Measurements from ENCODE around the gene LSM6.

Gene LSM6

GRCh38 chr4:146194212-146194611, 18.7 kb downstream of the LSM6 start:
- TF ChIP-seq, protein P1, sequence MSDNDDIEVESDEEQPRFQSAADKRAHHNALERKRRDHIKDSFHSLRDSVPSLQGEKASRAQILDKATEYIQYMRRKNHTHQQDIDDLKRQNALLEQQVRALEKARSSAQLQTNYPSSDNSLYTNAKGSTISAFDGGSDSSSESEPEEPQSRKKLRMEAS (IDR thresholded peaks at IDR 0.05), result no peak
- no peak for TF ChIP-seq CEBPB (IDR thresholded peaks at IDR 0.05)
- TF ChIP-seq NFIC (IDR thresholded peaks at IDR 0.05), result no peak
- TF ChIP-seq FOXM1 (IDR thresholded peaks at IDR 0.05; ENCODE audit: borderline replicate concordance, low read depth), result no peak
- no peak for TF ChIP-seq EGR1 (IDR thresholded peaks at IDR 0.05)
- TF ChIP-seq RAD21 (IDR thresholded peaks at IDR 0.05; ENCODE audit: low read depth), result no peak
- TF ChIP-seq TEAD4 (IDR thresholded peaks at IDR 0.05), result no peak
- no peak for TF ChIP-seq TAF1 (IDR thresholded peaks at IDR 0.05; ENCODE audit: low read depth)
- TF ChIP-seq YY1 (IDR thresholded peaks at IDR 0.05; ENCODE audit: low read depth), result no peak
- TF ChIP-seq, protein P2, sequence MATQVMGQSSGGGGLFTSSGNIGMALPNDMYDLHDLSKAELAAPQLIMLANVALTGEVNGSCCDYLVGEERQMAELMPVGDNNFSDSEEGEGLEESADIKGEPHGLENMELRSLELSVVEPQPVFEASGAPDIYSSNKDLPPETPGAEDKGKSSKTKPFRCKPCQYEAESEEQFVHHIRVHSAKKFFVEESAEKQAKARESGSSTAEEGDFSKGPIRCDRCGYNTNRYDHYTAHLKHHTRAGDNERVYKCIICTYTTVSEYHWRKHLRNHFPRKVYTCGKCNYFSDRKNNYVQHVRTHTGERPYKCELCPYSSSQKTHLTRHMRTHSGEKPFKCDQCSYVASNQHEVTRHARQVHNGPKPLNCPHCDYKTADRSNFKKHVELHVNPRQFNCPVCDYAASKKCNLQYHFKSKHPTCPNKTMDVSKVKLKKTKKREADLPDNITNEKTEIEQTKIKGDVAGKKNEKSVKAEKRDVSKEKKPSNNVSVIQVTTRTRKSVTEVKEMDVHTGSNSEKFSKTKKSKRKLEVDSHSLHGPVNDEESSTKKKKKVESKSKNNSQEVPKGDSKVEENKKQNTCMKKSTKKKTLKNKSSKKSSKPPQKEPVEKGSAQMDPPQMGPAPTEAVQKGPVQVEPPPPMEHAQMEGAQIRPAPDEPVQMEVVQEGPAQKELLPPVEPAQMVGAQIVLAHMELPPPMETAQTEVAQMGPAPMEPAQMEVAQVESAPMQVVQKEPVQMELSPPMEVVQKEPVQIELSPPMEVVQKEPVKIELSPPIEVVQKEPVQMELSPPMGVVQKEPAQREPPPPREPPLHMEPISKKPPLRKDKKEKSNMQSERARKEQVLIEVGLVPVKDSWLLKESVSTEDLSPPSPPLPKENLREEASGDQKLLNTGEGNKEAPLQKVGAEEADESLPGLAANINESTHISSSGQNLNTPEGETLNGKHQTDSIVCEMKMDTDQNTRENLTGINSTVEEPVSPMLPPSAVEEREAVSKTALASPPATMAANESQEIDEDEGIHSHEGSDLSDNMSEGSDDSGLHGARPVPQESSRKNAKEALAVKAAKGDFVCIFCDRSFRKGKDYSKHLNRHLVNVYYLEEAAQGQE (IDR thresholded peaks at IDR 0.05; ENCODE audit: low read depth), result no peak
- no peak for TF ChIP-seq ZBTB7A (IDR thresholded peaks at IDR 0.05; ENCODE audit: low read depth)
- TF ChIP-seq TCF12 (IDR thresholded peaks at IDR 0.05; ENCODE audit: low read depth), result no peak
- TF ChIP-seq, protein P3, sequence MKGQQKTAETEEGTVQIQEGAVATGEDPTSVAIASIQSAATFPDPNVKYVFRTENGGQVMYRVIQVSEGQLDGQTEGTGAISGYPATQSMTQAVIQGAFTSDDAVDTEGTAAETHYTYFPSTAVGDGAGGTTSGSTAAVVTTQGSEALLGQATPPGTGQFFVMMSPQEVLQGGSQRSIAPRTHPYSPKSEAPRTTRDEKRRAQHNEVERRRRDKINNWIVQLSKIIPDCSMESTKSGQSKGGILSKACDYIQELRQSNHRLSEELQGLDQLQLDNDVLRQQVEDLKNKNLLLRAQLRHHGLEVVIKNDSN (IDR thresholded peaks at IDR 0.05), result no peak
- no peak for TF ChIP-seq EP300 (IDR thresholded peaks at IDR 0.05; ENCODE audit: borderline replicate concordance)
- no peak for TF ChIP-seq CREB1 (IDR thresholded peaks at IDR 0.05; ENCODE audit: low read depth)

DNA sequence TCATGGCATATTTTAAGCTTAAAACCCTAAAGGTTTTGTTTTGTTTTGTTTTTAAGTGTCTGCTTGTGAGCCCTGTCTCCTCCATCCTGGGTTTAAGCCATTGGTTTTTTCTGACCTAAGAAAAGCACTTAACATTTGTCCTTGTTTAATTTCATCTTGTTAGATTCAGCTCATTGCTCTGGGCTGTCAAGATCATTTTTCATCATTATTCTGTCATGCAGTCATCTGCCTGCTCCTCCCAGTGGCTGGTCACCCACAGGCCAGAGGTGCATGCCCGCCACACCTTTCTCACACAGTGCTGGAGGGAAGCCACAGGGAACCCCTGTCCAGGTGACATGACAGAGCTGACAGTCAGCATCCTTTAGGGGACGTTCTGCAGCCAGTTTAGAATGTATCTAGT, 27.1 kb downstream of the LSM6 start:
- no peak for TF ChIP-seq FOXM1 (IDR thresholded peaks at IDR 0.05; ENCODE audit: borderline replicate concordance, low read depth)

- no peak for TF ChIP-seq TCF12 (IDR thresholded peaks at IDR 0.05; ENCODE audit: low read depth)
- no peak for TF ChIP-seq TEAD4 (IDR thresholded peaks at IDR 0.05)
- TF ChIP-seq ZBTB7A (IDR thresholded peaks at IDR 0.05; ENCODE audit: low read depth), result no peak
- no peak for TF ChIP-seq FOXM1 (IDR thresholded peaks at IDR 0.05; ENCODE audit: borderline replicate concordance, low read depth)
- TF ChIP-seq EP300 (IDR thresholded peaks at IDR 0.05; ENCODE audit: borderline replicate concordance), result no peak
- no peak for TF ChIP-seq TAF1 (IDR thresholded peaks at IDR 0.05; ENCODE audit: low read depth)
- TF ChIP-seq NFIC (IDR thresholded peaks at IDR 0.05), result no peak
- TF ChIP-seq, protein P2 (IDR thresholded peaks at IDR 0.05; ENCODE audit: low read depth), result no peak
- no peak for TF ChIP-seq RAD21 (IDR thresholded peaks at IDR 0.05; ENCODE audit: low read depth)
- TF ChIP-seq, protein P3 (IDR thresholded peaks at IDR 0.05), result no peak
- TF ChIP-seq CEBPB (IDR thresholded peaks at IDR 0.05), result no peak
Measured at GRCh38 chr4:146207410-146207809, 31.9 kb downstream of the LSM6 start.

- TF ChIP-seq, protein P2 (IDR thresholded peaks at IDR 0.05; ENCODE audit: low read depth), result no peak
- TF ChIP-seq RAD21 (IDR thresholded peaks at IDR 0.05; ENCODE audit: low read depth) (no peak), FOXM1 (IDR thresholded peaks at IDR 0.05; ENCODE audit: borderline replicate concordance, low read depth) (no peak), EGR1 (IDR thresholded peaks at IDR 0.05) (no peak), CEBPB (IDR thresholded peaks at IDR 0.05) (no peak), EP300 (IDR thresholded peaks at IDR 0.05; ENCODE audit: borderline replicate concordance) (no peak), NFIC (IDR thresholded peaks at IDR 0.05) (no peak), TEAD4 (IDR thresholded peaks at IDR 0.05) (no peak), TAF1 (IDR thresholded peaks at IDR 0.05; ENCODE audit: low read depth) (no peak), CREB1 (IDR thresholded peaks at IDR 0.05; ENCODE audit: low read depth) (no peak), ZBTB7A (IDR thresholded peaks at IDR 0.05; ENCODE audit: low read depth) (no peak), TCF12 (IDR thresholded peaks at IDR 0.05; ENCODE audit: low read depth) (no peak), YY1 (IDR thresholded peaks at IDR 0.05; ENCODE audit: low read depth) (no peak)
- TF ChIP-seq, protein P1 (IDR thresholded peaks at IDR 0.05), result no peak
- TF ChIP-seq, protein P3 (IDR thresholded peaks at IDR 0.05), result no peak
Measured at GRCh38 chr4:146210890-146211289, 35.4 kb downstream of the LSM6 start.
